HEK293T (cell line): ENCODE measurements around the gene AP4B1.
"Not testable (repeated sequence)": the region's sequence is repeated elsewhere in the genome, so short reads cannot be mapped to it uniquely, and the experiment has no call there.

Experiments
- CTCF ChIA-PET: fragments of 350-600 bp; formaldehyde crosslinking; extraction: SDS; loops from one replicate; lab custom pipeline; 2021; ENCODE audit warnings: antibody characterized with exemption, inconsistent platforms; lab: Yijun Ruan, JAX
- POLR2A ChIA-PET: fragments of 350-600 bp; formaldehyde crosslinking; extraction: SDS; loops from one replicate; lab custom pipeline; 2020; ENCODE audit warnings: antibody characterized with exemption, inconsistent platforms; lab: Yijun Ruan, JAX
- DNase-seq: peaks from one replicate; pipeline ENCODE4 v3.0.0; 2012; ENCODE audit warnings: mixed read lengths; ENCODE audit errors: extremely low spot score
- ARNT ChIP-seq: fragments of 450-650 bp; IDR thresholded peaks from 2 replicates; pipeline ENCODE4 v1.6.1; 2017; ENCODE audit warnings: mild to moderate bottlenecking
- BHLHE40 ChIP-seq: fragments of 450-650 bp; IDR thresholded peaks from 2 replicates; pipeline ENCODE4 v1.6.1; 2016; ENCODE audit warnings: mild to moderate bottlenecking, moderate library complexity, borderline replicate concordance
- CTBP1 ChIP-seq: fragments of 450-650 bp; IDR thresholded peaks from 2 replicates; pipeline ENCODE4 v1.6.1; 2016; ENCODE audit warnings: borderline replicate concordance
- ELF4 ChIP-seq: fragments of 450-650 bp; IDR thresholded peaks from 2 replicates; pipeline ENCODE4 v1.6.1; 2017; ENCODE audit warnings: antibody characterized with exemption
- FOXA1 ChIP-seq: fragments of 450-650 bp; IDR thresholded peaks from 2 replicates; pipeline ENCODE4 v1.6.1; 2016; ENCODE audit warnings: mild to moderate bottlenecking
- FOXK2 ChIP-seq: fragments of 450-650 bp; IDR thresholded peaks from 2 replicates; pipeline ENCODE4 v1.6.1; 2016; ENCODE audit warnings: mild to moderate bottlenecking
- FOXM1 ChIP-seq: fragments of 450-650 bp; IDR thresholded peaks from 2 replicates; pipeline ENCODE4 v1.6.1; 2017; ENCODE audit warnings: mild to moderate bottlenecking, borderline replicate concordance
- HDGF ChIP-seq: fragments of 450-650 bp; IDR thresholded peaks from 2 replicates; pipeline ENCODE4 v1.6.1; 2017; ENCODE audit warnings: antibody characterized with exemption, borderline replicate concordance
- L3MBTL2 ChIP-seq: fragments of 450-650 bp; conservative IDR thresholded peaks from 2 replicates; pipeline ENCODE4 v1.6.1; 2016; ENCODE audit warnings: mild to moderate bottlenecking
- LEF1 ChIP-seq: fragments of 450-650 bp; IDR thresholded peaks from 2 replicates; pipeline ENCODE4 v1.6.1; 2017; ENCODE audit warnings: mild to moderate bottlenecking, borderline replicate concordance
- NFRKB ChIP-seq: fragments of 450-650 bp; IDR thresholded peaks from 2 replicates; pipeline ENCODE4 v1.6.1; 2016; ENCODE audit warnings: mild to moderate bottlenecking, moderate library complexity
- PKNOX1 ChIP-seq: fragments of 450-650 bp; IDR thresholded peaks from 2 replicates; pipeline ENCODE4 v1.6.1; 2016
- SP1 ChIP-seq: fragments of 450-650 bp; IDR thresholded peaks from 2 replicates; pipeline ENCODE4 v1.6.1; 2017
- SUZ12 ChIP-seq: fragments of 450-650 bp; IDR thresholded peaks from 2 replicates; pipeline ENCODE4 v1.6.1; 2016; ENCODE audit warnings: mild to moderate bottlenecking
- TARDBP ChIP-seq: fragments of 450-650 bp; IDR thresholded peaks from 2 replicates; pipeline ENCODE4 v1.6.1; 2016
- ZNF384 ChIP-seq: fragments of 450-650 bp; IDR thresholded peaks from 2 replicates; pipeline ENCODE4 v1.6.1; 2016

The AP4B1 gene

GRCh38 chr1:113856401-113856790 is 48.2 kb downstream of the AP4B1 start:
- TF ChIP-seq ARNT: no peak
- no peak for TF ChIP-seq L3MBTL2
- no peak for TF ChIP-seq FOXA1
- TF ChIP-seq SUZ12: no peak
- TF ChIP-seq PKNOX1: no peak
- TF ChIP-seq BHLHE40: no peak
- no peak for TF ChIP-seq TARDBP
- TF ChIP-seq NFRKB: no peak
- no peak for TF ChIP-seq ZNF384
- no peak for DNase-seq
- CTCF ChIA-PET: interaction anchor here (0.7 kb wide), 1 partner anchor 18 kb away, joined by 3 read pairs; no protein-coding TSS in a partner anchor
- POLR2A ChIA-PET: interaction anchor here (1.8 kb wide), 1 partner anchor 48 kb away, joined by 4 read pairs; the partner anchor contains the start of genes AP4B1 and DCLRE1B

GRCh38 chr1:113855630-113856400 is 48.8 kb downstream of the AP4B1 start:
- ChIA-PET POLR2A (interaction anchor here (1.8 kb wide), 1 partner anchor 49 kb away, joined by 4 read pairs; the partner anchor contains the start of genes AP4B1 and DCLRE1B), CTCF (interaction anchor here (0.7 kb wide), 1 partner anchor 18 kb away, joined by 3 read pairs; no protein-coding TSS in a partner anchor)
- DNase-seq: no peak
- TF ChIP-seq SP1 (no peak), ZNF384 (no peak), ARNT (no peak), SUZ12 (no peak), BHLHE40 (no peak), FOXM1 (no peak), HDGF (no peak), FOXA1 (no peak), CTBP1 (no peak), NFRKB (no peak), FOXK2 (no peak), TARDBP (no peak)

- TF ChIP-seq HDGF: no peak
- no peak for TF ChIP-seq NFRKB
- TF ChIP-seq LEF1: no peak
- no peak for TF ChIP-seq ZNF384
- TF ChIP-seq FOXA1: no peak
- no peak for TF ChIP-seq CTBP1
- TF ChIP-seq ARNT: no peak
- TF ChIP-seq TARDBP: no peak
- no peak for TF ChIP-seq L3MBTL2
- no peak for TF ChIP-seq BHLHE40
- no peak for TF ChIP-seq FOXK2
- TF ChIP-seq SP1: no peak
- no peak for TF ChIP-seq SUZ12
- no peak for TF ChIP-seq PKNOX1
- no peak for TF ChIP-seq FOXM1
- no peak for TF ChIP-seq ELF4
- no peak for DNase-seq
- CTCF ChIA-PET: no interaction called here
- POLR2A ChIA-PET: no interaction called here
Measured at GRCh38 chr1:113854234-113854633, 50.4 kb downstream of the AP4B1 start.

GRCh38 chr1:113852694-113853093 is 51.9 kb downstream of the AP4B1 start:
- POLR2A ChIA-PET, CTCF ChIA-PET, DNase-seq: not testable (repeated sequence)

GRCh38 chr1:113850127-113850796 is 54.3 kb downstream of the AP4B1 start:
- no peak for DNase-seq
- CTCF ChIA-PET: no interaction called here
- TF ChIP-seq SUZ12: no peak
- no peak for TF ChIP-seq HDGF
- TF ChIP-seq LEF1: no peak
- TF ChIP-seq FOXA1: no peak
- no peak for TF ChIP-seq L3MBTL2
- TF ChIP-seq PKNOX1: no peak
- TF ChIP-seq SP1: no peak
- no peak for TF ChIP-seq FOXK2
- TF ChIP-seq ELF4: no peak
- TF ChIP-seq NFRKB: no peak
- TF ChIP-seq FOXM1: no peak
- no peak for TF ChIP-seq ARNT
- TF ChIP-seq TARDBP: no peak
- TF ChIP-seq CTBP1: no peak
- TF ChIP-seq BHLHE40: no peak
- no peak for TF ChIP-seq ZNF384
- POLR2A ChIA-PET: no interaction called here

- TF ChIP-seq ZNF384 (no peak), FOXM1 (no peak)
- no peak for DNase-seq
- ChIA-PET CTCF (no interaction called here), POLR2A (no interaction called here)
Measured at GRCh38 chr1:113849072-113849471, 55.5 kb downstream of the AP4B1 start.
